NOMO-1 treated with DMSO at 0.1 percent for 48 hours (cell line): Measurements from ENCODE around the gene TEDDM1.
"Not testable (repeated sequence)": the region's sequence is repeated elsewhere in the genome, so short reads cannot be mapped to it uniquely, and the experiment has no call there.

Source experiments
- DNase-seq: peaks from one replicate; lab custom pipeline; 2025; ENCODE audit not compliant: unreplicated experiment; lab: John Stamatoyannopoulos, UW

TEDDM1 gene

DNA sequence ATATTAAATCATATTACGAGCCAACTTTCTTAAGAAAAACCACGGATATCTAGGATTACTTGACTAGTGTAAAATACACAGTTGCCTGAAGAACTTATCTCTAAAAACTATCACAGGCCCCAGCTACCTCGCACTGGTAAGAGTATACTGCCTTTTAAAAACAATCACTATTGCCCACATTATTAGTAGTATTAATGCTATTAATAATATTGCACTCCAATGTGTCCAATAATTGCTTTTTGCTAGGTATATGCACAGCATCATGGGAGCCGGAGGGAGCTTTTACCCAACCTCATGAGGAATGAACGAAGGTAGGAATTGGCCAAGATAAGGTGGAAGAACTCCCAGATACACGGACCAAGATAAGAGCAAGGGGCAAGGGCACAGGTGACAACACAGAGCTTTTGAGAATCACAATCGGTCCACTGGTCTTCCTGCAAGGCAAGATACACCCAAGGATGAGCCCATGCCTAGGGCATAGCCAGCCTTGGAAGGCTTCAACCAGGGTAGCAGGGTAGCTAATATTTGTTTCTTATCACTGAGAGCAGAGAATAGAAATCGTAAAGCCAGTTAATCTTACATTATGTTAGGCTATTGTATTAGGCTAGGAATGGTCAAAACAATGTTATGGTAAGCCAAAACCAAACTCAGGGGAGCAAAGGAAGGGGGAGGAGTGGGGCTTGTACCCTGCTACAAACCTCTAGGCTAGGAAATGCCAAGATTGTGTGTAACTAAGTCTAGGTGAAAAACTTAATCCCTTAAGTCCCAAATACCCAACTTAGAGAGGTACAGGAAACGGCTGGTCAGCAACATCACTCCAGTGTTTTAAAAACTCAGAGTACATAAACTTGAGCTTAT lies 18.3 kb downstream of the TEDDM1 start:
- no peak for DNase-seq

DNA sequence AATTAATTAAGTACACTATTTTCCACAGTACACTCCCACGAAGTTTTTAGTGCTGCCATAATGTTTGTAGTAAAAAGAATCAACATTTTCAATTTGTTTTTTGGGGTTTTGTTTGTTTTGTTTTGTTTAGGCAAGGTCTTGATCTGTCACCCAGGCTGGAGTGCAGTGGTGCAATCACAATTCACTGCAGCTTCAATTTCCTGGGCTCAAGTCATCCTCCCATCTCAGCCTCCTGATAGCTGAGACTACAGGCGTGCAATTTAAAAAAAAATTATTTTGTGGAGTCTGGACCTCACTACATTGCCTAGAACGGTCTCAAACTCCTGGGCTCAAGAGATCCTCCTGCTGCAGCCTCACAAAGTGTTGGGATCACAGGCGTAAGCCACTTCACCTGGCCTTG lies 20.3 kb downstream of the TEDDM1 start:
- DNase-seq, result no peak

DNA sequence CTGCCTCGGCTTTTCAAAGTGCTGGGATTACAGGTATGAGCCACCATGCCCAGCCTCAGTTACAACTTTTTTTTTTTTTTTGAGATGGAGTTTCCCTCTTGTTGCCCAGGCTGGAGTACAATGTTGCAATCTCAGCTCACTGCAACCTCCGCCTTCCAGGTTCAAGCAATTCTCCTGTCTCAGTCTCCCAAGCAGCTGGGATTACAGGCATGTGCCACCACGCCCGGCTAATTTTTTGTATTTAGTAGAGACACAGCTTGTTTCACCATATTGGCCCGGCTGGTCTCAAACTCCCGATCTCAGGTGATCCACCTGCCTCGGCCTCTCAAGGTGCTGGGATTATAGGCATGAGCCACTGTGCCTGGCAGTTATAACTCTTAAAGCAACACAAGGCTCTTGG lies 20.7 kb downstream of the TEDDM1 start:
- DNase-seq, result not testable (repeated sequence)

DNA sequence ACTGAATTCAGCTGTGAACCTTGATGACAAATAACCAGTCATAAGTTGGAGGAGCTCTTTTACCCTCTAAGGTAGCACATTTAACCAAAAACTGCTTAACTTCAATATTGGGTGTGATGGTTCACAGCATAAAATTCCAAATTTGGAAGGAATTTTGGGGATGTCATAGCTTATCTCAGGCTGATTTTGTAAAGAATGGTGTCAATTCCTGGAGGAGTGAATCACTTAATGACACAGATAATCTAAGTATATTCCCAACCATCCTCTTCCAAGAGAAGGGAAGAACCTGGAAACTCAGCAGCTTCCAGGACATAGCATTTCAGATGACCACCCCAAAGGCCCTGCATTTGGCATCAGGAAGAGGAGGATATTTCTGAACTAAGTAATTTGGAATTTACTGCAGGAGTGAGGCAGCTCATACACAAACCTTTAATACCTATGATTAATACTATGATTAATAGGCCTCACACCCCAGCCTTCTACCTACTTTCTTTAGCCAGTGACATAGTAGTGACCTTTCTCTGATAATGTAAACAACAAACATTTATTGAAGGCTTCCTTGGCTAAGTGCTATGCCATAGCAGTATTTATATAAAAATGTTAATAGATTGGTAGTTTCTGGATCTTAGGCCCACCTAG lies 23.4 kb downstream of the TEDDM1 start:
- no peak for DNase-seq

DNA sequence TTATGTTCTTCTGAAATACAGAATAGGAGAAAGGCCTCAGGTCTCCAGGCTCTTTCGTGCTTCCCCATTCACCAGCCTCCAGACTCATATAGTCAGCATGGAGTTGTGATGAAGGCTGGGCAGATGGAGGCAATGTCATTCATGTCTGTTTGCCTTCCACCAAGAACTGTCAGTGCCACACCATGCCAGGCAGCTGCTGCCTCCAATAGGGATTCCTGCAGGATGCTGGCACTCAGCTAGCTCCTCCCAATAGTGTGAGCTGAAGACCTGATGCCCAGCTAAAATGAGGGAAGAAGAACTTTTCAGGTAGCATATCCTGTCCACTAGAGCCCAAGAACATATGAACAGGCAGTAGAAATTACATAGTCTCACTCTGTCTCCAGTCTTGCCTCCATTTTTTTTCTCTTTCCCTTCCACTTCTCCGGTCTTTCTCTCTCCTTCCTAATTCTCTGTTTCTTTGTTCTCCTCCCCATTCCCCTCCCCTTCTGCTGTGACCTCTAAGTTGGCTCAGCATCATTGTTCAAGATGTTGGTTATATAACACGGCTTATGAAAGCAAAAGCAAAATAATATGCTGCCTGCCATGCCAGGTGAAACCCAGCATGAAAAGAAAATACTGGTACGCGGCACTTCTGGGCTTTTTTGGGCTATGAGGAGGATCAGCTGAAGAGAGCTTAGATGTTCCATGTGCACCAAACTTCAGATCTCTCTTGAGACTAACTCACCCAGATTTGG lies 26.2 kb downstream of the TEDDM1 start:
- DNase-seq, result no peak

DNA sequence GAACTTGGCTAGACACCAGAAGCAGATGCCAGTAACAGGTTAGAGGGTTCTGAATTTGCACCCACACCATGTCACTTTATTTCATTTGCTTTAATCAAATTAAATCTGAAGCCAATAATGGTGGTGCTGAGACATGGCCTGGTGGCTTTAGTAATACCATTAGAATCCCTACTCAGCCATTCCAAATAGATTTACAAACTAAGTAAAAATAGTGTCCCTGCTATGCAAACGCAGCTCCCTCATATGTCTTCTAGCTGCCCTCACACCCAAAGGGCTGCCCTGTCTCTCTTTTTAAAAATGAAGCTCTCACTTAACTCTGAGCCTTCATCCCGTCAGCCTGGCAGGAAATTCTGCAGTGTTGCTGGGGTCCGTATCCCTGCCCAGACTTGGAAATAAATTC lies 29.9 kb downstream of the TEDDM1 start:
- DNase-seq, result no peak

DNA sequence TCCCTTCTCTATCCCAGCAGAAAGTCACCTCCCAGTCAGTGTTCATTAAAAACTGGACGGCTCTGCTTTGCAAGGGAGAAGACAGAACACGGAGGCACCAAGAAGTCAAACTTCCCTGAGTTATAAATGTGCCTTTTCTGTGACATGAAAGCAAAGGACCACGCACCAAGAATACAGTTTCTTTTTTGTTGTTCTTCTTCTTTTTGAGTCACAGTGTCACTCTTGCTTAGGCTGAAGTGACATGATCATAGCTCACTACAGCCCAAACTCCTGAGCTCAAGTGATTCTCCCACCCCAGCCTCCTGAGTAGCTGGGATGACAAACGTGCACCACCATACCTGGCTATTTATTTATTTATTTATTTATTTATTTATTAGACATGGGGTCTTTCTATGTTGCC lies 31.6 kb downstream of the TEDDM1 start:
- peak; percentile 7 for DNase-seq

DNA sequence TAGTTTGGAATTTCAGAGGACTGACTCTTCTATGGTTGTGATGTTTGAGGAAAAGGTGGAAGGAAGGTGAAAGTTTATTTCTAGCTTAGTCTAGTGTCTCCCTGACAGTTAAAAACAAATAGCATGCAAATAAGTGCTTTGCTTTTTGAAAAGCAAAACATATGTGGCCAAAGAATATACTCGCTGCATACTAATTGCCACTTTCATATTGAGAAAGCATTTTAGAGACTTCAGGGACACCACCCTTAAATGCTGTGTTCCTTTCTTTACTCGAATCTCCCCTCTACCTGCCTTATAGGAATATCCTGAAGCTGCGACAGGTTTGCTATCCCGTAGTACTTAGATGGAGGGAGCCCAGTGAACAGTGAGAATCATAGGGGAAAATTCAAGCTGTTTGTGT lies 32.1 kb downstream of the TEDDM1 start:
- no peak for DNase-seq

DNA sequence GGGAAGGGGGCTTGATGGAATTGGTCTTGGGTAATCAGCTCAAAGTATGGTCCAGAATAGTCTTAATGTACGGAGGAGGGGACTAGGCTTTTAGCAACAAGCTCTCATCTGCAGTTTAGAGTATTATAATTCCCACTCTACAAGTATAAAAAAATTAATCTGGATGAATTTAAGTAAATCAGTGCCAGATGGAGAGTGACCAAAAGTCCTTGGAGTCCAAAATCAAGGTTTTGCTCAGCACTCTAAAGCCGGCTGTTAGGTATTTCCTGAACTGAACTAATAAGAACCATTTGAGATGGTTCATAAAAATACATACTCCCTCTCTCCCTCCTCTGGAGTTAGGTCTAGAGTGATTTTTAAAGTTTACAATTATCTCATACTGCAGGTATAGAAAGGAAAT lies 32.5 kb downstream of the TEDDM1 start:
- no peak for DNase-seq

DNA sequence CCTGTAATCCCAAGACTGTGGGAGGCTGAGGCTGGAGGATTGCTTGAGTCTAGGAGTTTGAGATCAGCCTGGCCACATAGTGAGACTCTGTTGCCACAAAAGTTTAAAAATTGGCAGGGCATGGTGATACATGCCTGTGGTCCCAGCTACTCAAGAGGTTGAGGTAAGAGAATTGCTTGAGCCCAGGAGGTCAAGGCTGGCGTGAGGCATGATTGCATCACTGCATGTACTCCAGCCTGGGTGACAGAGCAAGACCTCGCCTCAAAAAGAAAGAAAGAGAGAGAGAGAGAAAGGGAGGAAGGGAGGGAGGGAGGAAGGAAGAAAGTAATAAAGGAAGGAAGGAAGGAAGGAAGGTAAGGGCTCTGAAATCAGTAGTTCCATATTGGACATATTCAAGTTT lies 33.9 kb downstream of the TEDDM1 start:
- DNase-seq, result no peak

DNA sequence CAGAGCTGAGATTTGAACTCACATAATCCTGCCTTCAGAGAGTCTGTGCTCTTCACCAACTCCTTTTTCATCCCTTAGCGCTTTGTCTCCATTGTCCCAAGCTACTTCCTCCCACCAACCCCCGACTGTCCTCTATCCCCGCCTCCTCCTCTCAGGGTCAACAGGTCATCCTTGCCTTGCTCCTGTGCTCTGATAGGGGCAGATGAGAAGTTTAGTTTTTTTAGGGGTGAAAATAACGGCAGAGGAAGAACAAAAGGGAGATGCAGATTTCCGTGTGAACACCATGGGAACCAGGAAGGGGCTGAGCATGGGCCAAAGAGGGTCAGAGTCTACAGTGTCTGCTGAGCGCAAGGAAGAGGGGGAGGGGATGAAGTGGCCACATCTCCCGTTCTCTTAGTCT lies 40.8 kb downstream of the TEDDM1 start:
- no peak for DNase-seq

DNA sequence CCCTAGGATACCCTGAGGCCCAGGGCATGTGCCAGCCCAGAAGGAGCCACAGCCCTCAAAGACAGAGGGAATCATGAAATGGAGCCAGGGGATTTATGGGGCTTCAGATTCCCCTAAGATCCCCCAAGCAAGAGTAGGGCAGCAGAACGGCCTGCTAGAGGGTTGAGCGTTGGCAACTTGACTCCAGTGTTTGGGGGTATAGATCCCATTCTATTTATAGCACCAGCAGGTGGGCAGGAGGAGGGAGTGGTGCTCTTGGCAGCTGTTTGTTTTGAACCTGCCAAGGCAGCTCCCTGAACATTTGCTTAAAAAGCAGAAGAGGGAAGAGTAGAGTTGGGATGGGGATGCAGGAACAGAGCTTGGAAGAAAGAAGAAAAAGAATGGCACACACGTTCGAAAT lies 42.6 kb downstream of the TEDDM1 start:
- no peak for DNase-seq

DNA sequence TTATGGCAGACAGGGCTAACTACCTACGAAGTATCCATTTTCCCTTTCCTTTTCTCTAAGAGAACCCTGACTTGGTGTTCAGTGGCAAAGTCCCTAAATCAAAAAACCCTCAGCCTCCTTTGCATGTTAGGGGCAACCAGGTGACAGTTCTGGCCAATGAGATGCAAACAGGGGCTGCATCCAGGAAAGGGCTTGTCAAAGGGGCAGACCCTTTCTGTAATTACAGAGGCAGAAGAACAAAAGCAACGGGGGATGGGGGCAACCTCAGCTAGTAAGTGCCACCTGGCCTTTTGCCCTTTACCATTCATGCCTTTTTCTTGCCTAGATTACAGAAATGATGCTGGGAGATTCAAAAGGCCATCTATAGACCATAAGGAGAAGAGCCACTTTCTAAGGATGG lies 43.3 kb downstream of the TEDDM1 start:
- no peak for DNase-seq

DNA sequence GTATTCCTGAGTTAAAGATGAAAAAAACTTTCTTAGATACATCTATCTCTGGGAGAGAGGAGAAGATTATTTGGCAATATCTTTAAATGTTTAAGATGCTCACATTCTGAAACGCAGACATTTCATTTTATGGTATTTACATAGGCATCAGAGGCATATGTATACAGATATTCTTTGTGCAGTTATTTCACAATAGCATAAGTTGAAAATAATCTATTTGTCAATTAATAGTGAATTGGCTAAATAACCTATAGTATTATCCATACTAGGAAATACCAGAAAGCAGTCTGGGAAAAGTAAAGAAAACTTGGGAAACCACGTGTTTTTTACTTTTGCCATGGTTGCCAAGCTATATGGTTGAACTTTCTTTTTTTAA lies 44.8 kb downstream of the TEDDM1 start:
- no peak for DNase-seq

DNA sequence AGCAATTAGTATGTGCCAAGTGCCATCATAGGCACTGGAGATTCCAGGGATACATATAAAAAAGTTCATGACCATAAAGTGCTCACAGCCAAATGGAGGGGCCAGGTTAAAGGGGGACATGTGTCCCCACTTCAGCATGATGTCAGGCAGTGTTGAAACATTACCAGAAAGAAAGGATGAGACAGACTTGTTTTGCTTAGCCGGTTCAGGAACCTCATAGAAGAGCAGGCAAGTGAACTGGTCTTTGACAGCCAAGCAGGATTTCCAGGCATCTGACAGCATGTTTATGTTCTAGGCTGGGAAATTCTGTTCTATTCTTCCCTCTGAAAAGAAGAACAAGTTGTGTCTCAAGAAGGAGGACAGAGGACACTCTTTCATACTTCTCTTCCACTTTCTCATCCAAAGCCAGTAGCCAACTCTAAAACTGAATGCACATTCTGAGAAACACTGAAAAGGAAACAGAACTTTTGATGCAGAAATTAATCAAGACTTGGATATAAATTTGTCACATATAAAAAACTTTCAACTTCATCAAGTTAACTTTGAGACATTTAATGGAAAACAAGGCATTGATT lies 48.6 kb downstream of the TEDDM1 start:
- no peak for DNase-seq

DNA sequence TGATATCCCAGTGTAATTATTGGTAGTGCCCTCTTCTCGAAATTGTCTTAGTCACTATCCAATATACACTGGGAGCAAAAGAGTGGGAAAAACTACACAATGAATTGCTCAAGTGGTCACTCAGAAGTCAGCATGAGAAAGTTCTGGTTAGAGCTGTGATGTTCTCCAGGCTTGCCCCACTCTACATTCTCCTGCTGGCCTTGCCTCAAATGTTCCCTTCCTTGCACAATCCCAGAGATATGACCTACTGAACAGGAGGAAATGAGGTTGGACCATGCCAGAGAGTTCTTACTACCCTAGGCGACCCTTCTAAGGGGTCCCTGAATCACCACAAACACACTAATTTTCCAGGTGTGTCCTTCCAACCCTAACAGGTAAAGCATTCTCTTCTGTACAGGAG lies 49.6 kb downstream of the TEDDM1 start:
- DNase-seq, result no peak

DNA sequence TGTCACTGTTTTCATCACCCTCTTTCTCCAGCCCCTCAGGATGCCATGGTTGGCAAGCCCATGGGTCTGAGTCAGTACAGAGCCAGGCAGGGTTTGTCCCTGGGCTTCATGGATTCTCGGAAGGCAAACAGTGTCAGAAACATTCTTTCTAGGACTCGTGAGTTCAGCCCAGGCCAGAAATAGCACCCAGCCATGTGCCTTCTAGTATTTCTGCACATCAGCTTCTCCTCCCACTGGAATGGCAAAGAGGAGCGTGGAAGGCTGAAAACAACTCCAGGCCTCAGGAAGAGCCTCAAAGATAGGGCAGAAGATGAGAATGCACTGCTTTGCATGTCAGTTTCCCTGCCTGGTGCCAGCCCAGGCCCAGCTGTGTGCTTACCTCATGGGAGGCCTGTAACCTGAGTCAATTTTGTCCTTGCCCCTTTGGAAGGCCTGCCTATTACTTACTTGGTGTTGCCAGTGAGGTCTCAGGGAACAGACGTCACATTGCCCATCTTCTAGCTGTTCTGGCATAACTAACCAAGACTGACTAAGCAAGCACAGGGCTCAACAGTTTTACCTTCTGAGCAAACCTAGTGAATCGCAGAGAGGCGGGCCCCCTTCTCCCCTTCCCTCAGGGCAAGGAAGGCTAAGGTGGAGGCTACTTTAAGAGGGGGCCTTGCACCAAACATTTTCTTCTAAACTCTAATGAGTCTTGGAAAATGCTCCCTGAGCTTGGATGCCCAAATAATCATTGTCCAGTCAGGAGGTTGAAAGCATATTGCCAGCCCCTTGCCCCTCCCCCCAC lies 51.3 kb downstream of the TEDDM1 start:
- DNase-seq, result no peak
